GM12891 (cell line): ENCODE data around the gene FCER1G.

Source experiments
- DNase-seq: peaks from one replicate; pipeline ENCODE4 v3.0.0; 2011; ENCODE audit warnings: low spot score; ENCODE audit not compliant: insufficient read length
- FAIRE-seq: peaks from 2 replicates; lab custom pipeline; 2011; peaks lifted over from hg19 to GRCh38; lab: Jason Lieb, UNC
- PAX5 ChIP-seq: IDR thresholded peaks from 2 replicates; pipeline ENCODE4 v1.6.1; 2011; ENCODE audit warnings: low read length, moderate library complexity, mild to moderate bottlenecking; ENCODE audit not compliant: insufficient read depth, severe bottlenecking
- POLR2A ChIP-seq: IDR thresholded peaks from 2 replicates; pipeline ENCODE4 v1.6.1; 2011; ENCODE audit warnings: low read depth, low read length, control low read depth
- POLR2AphosphoS5 ChIP-seq: IDR thresholded peaks from 2 replicates; pipeline ENCODE4 v1.6.1; 2011; ENCODE audit warnings: low read depth, low read length, control low read depth
- POU2F2 ChIP-seq: IDR thresholded peaks from 2 replicates; pipeline ENCODE4 v1.6.1; 2011; ENCODE audit warnings: low read depth, mild to moderate bottlenecking, control low read depth, low read length, moderate library complexity
- SPI1 ChIP-seq: IDR thresholded peaks from 2 replicates; pipeline ENCODE4 v1.6.1; 2011; ENCODE audit warnings: low read depth, low read length, control low read depth
- TAF1 ChIP-seq: IDR thresholded peaks from 2 replicates; pipeline ENCODE4 v1.6.1; 2011; ENCODE audit warnings: low read depth, low read length, control low read depth

Gene FCER1G

DNA sequence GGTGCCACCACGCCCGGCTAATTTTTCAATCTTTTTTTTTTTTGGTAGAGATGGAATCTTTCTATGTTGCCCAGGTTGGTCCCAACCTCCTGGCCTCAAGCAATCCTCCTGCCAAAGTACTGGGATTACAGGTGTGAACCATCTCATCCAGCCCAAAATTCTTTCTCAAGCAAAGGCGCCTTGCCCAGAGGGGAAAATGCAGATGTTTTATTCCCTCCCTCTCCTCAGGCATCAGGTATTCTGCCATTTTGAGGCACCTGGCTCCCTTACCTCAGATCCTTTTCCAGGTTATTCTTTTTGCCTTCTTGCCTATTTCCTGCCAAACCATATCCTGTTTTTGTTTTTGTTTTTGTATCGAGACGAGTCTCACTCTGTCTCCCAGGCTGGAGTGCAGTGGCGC lies 26.7 kb upstream of the FCER1G start:
- no peak for TF ChIP-seq POU2F2
- TF ChIP-seq SPI1 = no peak
- TF ChIP-seq PAX5 = no peak
- TF ChIP-seq TAF1 = no peak
- no peak for TF ChIP-seq POLR2A
- TF ChIP-seq POLR2AphosphoS5 = no peak
- DNase-seq (no peak), FAIRE-seq (no peak)

DNA sequence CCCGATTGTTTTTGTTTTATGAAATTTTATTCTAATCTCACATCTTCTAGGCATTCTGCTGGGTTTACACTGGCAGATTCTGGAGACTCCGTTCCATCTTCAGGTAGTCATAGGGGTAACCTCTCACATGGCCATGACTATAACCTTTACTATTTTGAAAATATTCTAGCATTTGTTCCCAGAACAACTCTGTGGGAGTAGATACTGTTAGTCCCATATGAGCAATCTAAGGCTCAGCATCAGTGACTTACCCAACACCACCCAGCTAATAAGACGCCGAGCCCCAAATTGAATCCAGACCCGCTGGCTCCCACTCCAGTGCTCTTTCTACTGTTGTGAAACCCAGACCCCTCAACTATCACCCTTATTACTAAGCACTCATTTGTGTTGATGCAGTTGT lies 26.1 kb upstream of the FCER1G start:
- no peak for TF ChIP-seq POLR2AphosphoS5
- TF ChIP-seq POU2F2 = no peak
- no peak for TF ChIP-seq POLR2A
- no peak for TF ChIP-seq PAX5
- no peak for TF ChIP-seq TAF1
- no peak for TF ChIP-seq SPI1
- no peak for FAIRE-seq
- DNase-seq = no peak

DNA sequence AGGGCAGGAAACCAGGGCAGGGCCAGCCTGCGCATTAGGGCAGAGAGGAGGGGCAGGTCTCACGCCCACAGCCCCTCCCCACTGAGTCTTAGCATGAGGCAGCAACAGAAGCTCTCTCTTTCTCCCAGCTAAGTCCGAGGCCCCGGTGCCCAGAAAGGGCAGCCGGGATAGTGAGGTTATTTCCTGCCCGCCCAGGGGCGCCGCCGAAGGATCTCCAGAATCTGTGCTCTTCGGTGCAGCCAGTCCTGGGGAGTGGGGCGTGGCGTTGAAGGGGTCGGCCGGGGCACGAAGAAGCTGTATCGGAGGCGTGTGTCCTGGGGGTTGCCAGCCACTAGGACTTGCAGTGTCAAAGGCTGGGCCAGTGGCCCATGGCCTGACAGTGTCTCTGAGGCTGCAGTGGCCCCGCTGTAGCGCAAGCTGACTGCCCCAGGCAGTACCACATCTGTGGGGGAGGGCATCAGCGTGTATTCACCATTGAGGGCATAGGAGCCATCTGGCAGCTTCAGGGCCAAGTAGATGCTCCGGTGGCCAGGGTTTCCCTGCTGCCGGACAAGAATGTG lies 24.1 kb upstream of the FCER1G start:
- FAIRE-seq (no peak), DNase-seq (no peak)
- TF ChIP-seq POU2F2 (no peak), PAX5 (no peak), TAF1 (no peak), SPI1 (no peak), POLR2AphosphoS5 (no peak), POLR2A (no peak)

DNA sequence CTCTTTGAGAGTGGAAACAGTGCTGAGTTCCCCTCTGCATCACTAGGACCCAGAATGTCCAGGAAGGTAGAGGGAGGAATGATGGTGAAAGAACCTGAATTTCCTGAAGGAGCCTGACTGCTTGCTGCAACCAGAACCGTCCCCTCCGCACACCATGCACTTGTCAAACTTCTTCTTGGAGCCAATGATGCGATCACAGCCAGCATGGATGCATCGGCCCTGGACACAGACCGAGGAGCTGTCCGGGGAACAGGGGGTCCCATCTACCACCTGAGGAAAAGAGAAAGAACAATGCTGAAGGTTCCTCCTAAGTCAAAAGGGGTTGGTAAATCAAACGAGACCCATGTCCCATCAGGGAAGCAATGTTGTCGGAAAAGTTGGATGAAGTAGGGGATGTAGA lies 23.1 kb upstream of the FCER1G start:
- no peak for TF ChIP-seq SPI1
- no peak for TF ChIP-seq POLR2AphosphoS5
- no peak for TF ChIP-seq PAX5
- TF ChIP-seq TAF1 = no peak
- no peak for TF ChIP-seq POLR2A
- TF ChIP-seq POU2F2 = no peak
- DNase-seq = no peak
- FAIRE-seq = no peak

GRCh38 chr1:161192476-161193465 lies 22.3 kb upstream of the FCER1G start:
- peak; percentile 71 for DNase-seq
- TF ChIP-seq SPI1 (peak; percentile 56), POU2F2 (peak; percentile 30; the same call in 1 of the 2 replicates), TAF1 (no peak), POLR2A (no peak)
- FAIRE-seq = peak; percentile 85

DNA sequence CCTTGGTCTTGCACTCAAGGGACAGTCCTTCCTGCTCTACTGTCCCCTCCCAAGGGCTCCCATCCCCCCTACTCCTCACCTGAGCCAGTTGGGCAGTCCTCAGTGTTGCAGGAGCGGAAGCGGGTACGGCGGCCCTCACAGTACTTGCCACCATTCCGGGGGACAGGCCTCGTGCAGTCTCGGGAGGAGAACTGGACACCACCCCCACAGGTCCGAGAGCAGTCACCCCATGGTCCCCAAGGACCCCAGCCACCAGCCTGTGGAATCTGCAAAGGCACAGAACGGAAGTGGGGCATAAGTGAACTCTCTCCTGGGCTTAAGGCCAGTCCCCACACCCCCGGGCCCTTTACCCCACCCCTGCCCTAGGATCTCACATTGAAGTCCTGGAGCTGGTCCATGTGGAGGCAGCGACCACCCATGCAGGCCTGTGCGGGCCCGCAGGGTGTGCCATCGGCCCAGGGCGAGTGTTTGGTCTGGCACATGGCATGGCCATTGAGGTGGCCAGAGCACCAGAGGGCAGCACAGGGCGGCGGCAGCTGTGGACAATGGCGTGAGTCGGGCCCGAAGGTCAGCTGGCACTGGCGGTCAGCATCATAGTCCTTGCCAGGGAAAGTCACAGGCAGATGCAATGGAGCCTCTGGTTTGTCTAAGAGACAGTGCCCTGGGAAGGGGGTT lies 21.4 kb upstream of the FCER1G start:
- DNase-seq (no peak), FAIRE-seq (no peak)
- no peak for TF ChIP-seq POLR2AphosphoS5
- no peak for TF ChIP-seq PAX5

DNA sequence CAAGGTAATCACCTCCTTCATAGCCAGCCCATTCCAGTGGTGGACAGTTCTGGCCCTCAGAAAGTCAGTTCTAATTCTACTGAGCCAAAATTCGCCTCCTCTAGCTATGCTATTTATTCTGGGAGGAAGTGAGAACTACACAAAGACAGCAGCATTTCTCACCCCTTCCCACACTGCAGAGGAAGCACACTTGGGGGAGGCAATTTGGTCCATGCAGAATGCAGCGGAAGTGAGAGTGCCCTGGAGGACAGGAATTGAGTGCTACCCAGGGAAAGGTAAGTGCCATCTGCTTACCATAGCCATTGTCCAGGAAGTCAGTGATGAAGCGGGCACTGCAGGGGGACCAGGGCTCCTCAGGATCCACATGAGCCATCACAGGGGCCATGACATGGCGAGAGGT lies 19.9 kb upstream of the FCER1G start:
- peak; percentile 98 for FAIRE-seq
- no peak for TF ChIP-seq POLR2A
- TF ChIP-seq SPI1 = peak; percentile 95
- TF ChIP-seq PAX5 = no peak
- no peak for TF ChIP-seq POLR2AphosphoS5
- TF ChIP-seq TAF1 = no peak

GRCh38 chr1:161196111-161196510 lies 19.0 kb upstream of the FCER1G start:
- FAIRE-seq (no peak), DNase-seq (no peak)
- TF ChIP-seq POU2F2 (no peak), PAX5 (no peak), POLR2A (no peak), POLR2AphosphoS5 (no peak), TAF1 (no peak), SPI1 (no peak)

More for the DNA sequence above, 19.9 kb upstream of the FCER1G start:
- no peak for DNase-seq

- DNase-seq (no peak), FAIRE-seq (no peak)
- TF ChIP-seq PAX5 (no peak), TAF1 (no peak), POLR2A (no peak), POLR2AphosphoS5 (no peak), POU2F2 (no peak), SPI1 (no peak)
These were observed 18.3 kb upstream of the FCER1G start for GRCh38 chr1:161196521-161197451.
